GM13977 (cell line): ENCODE results near the gene CXCL9.
"Not testable (repeated sequence)": the region's sequence is repeated elsewhere in the genome, so short reads cannot be mapped to it uniquely, and the experiment has no call there.

Source experiments
- DNase-seq: peaks from one replicate; pipeline ENCODE4 v3.0.0; 2012; ENCODE audit warnings: low spot score
- CTCF ChIP-seq: IDR thresholded peaks from 2 replicates; pipeline ENCODE4 v1.5.1; 2012; ENCODE audit warnings: mild to moderate bottlenecking, control low read depth; ENCODE audit not compliant: insufficient read depth; ENCODE audit errors: extremely low read depth, missing control alignments
- in situ Hi-C: fragments of 300-500 bp; cut with MboI; formaldehyde crosslinking; loops from one replicate; pipeline ENCODE4 v1.12.0; 2022; ENCODE audit warnings: low sequenced_read_pairs, low pct_unique_long_range_greater_than_20kb, mixed read lengths, inconsistent platforms; ENCODE audit not compliant: unreplicated experiment

The CXCL9 gene

DNA sequence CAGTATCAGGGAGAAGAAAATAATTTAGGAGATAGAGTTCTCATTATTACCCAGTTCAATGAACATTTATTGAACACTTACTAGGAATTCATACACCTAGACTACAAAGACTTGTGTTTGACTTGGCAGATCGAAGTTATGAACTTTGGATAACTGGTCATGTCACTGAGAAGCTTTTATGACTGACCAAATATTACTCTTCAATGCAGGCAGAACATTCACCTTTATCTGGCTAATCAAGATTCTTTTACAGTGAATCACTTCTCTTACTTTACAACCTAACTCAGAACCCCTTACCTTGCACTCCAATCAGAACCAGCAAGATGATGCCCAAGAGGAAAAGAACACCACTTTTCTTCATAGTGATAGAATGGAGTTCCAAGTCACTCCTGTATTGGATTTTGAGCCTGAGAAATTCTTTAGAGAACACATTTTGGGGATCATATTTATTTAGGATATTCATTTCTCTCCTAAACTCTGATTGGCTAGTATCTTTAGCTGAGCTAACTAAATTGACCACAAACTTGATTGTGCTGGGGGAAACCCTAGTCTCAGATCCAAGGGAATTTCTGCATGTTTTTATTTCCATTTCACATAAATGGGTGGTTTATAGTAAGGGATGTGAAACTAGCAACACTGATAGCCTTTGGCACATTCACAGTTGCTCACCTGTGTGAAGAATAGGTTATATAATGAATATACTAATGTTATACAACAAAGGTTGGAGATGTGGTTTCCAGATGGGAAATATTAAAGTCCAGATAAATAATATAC lies at the start of gene CXCL9:
Gene CXCL9, minus strand, starts transcription at position 421 of the 774 bp plus-strand sequence. Its CDS starts 60 bp downstream, at position 361.
- no peak for TF ChIP-seq CTCF
- in situ Hi-C loops = no loop called here
- no peak for DNase-seq

DNA sequence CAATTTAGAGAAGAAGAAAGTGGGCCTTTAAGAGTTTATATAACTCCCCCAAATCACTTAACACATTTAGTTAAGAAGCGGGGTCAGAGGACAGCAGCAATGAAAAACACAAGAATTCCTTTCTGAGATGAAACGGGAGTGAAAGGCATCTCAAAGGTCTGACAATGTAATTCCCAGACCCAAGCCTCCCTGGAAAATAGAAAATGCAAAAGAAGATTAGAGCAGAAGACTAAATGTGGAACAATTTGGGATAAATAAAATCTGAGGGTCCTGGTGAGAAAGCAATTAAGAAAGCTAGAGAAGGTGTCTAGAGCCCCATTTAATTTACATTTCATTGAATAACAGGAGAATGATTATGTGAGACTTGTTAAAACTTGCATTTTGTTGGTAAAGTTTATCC lies 48.1 kb upstream of the CXCL9 start:
- in situ Hi-C loops = loop anchor here (25.0 kb wide), 1 partner anchor 143 kb away; the partner anchor contains the start of gene PPEF2
- no peak for TF ChIP-seq CTCF
- DNase-seq = no peak

- in situ Hi-C loops = loop anchor here (25.0 kb wide), 1 partner anchor 143 kb away; the partner anchor contains the start of gene PPEF2
- TF ChIP-seq CTCF = no peak
- DNase-seq = peak; percentile 81
These were observed 47.7 kb upstream of the CXCL9 start for GRCh38 chr4:76055016-76055415.

GRCh38 chr4:76053730-76054129 lies 46.4 kb upstream of the CXCL9 start:
- in situ Hi-C loops = loop anchor here (25.0 kb wide), 1 partner anchor 141 kb away; the partner anchor contains the start of gene PPEF2
- no peak for DNase-seq

DNA sequence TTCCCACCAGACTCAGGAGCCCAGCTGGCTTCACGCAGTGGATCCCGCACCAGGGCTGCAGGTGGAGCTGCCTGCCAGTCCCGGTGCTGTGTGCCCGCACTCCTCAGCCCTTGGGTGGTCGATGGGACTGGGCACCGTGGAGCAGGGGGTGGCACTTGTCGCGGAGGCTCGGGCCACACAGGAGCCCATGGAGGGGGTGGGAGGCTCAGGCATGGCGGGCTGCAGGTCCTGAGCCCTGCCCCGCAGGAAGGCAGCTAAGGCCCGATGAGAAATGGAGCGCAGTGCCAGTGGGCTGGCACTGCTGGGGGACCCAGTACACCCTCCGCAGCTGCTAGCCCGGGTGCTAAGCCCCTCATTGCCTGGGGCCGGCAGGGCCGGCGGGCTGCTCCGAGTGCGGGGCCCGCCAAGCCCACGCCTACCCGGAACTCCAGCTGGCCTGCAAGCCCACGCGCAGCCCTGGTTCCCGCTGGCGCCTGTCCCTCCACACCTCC lies 43.3 kb upstream of the CXCL9 start:
- in situ Hi-C loops = loop anchor here (25.0 kb wide), 1 partner anchor 138 kb away; the partner anchor contains the start of gene PPEF2
- DNase-seq = not testable (repeated sequence)

More at GRCh38 chr4:76053730-76054129, 46.4 kb upstream of the CXCL9 start:
- TF ChIP-seq CTCF = no peak

DNA sequence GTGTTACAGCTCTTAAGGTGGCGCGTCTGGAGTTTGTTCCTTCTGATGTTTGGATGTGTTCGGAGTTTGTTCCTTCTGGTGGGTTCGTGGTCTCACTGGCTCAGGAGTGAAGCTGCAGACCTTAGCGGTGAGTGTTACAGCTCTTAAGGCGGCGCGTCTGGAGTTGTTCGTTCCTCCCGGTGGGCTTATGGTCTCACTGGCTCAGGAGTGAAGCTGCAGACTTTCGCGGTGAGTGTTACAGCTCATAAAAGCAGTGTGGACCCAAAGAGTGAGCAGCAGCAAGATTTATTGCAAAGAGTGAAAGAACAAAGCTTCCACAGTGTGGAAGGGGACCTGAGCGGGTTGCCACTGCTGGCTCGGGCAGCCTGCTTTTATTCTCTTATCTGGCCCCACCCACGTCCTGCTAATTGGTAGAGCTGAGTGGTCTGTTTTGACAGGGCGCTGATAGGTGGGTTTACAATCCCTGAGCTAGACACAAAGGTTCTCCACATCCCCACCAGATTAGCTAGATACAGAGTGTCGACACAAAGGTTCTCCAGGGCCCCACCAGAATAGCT lies 42.6 kb upstream of the CXCL9 start:
- in situ Hi-C loops = loop anchor here (25.0 kb wide), 1 partner anchor 138 kb away; the partner anchor contains the start of gene PPEF2
- not testable (repeated sequence) for DNase-seq

GRCh38 chr4:76044686-76045085 lies 37.4 kb upstream of the CXCL9 start:
- DNase-seq, in situ Hi-C loops: not testable (repeated sequence)

- DNase-seq, in situ Hi-C loops: not testable (repeated sequence)
These were observed 36.0 kb upstream of the CXCL9 start for GRCh38 chr4:76043306-76043705.

- in situ Hi-C loops, DNase-seq: not testable (repeated sequence)
These were observed 35.1 kb upstream of the CXCL9 start for GRCh38 chr4:76042241-76042998.
